ENCODE measurements around the gene SRRM3. TPM values are rescaled to one million over a fixed set of nuclear protein-coding genes. Genes with fewer than 3 reads are reported as not detected.

SRRM3 gene
- total RNA-seq, 1 donor from 2014 or later = 2.5 TPM

- Mint-ChIP-seq H3K4me1 (ENCODE audit: low read depth) (no peaks in the 10 kb centered on the region), H3K4me3 (ENCODE audit: low read depth) (no peak overlapping the region), H3K27ac (no peak overlapping the region), H3K27me3 (peaks cover 8% of the 10 kb centered on the region), H3K9me3 (ENCODE audit: low read depth) (no peaks in the 10 kb centered on the region), H3K36me3 (ENCODE audit: insufficient read depth) (no peaks in the 10 kb centered on the region)
- no peak for TF ChIP-seq CTCF (IDR thresholded peaks at IDR 0.05; ENCODE audit: unreplicated experiment)
- DNase-seq (ENCODE audit: low spot score, unreplicated experiment) = no peak
Observed at GRCh38 chr7:76191783-76192240, 9.9 kb upstream of the SRRM3 start.

GRCh38 chr7:76193466-76193865 is 8.2 kb upstream of the SRRM3 start:
- Mint-ChIP-seq H3K9me3 (ENCODE audit: low read depth) (no peaks in the 10 kb centered on the region), H3K27ac (no peak overlapping the region), H3K4me3 (ENCODE audit: low read depth) (no peak overlapping the region), H3K27me3 (peaks cover 11% of the 10 kb centered on the region), H3K4me1 (ENCODE audit: low read depth) (no peaks in the 10 kb centered on the region), H3K36me3 (ENCODE audit: insufficient read depth) (no peaks in the 10 kb centered on the region)
- no peak for DNase-seq (ENCODE audit: low spot score, unreplicated experiment)
- TF ChIP-seq CTCF (IDR thresholded peaks at IDR 0.05; ENCODE audit: unreplicated experiment) = no peak

GRCh38 chr7:76193883-76194282 is 7.8 kb upstream of the SRRM3 start:
- H3K9me3 Mint-ChIP-seq (ENCODE audit: low read depth) = no peaks in the 10 kb centered on the region
- no peak overlapping the region for H3K27ac Mint-ChIP-seq
- TF ChIP-seq CTCF (IDR thresholded peaks at IDR 0.05; ENCODE audit: unreplicated experiment) = no peak
- H3K36me3 Mint-ChIP-seq (ENCODE audit: insufficient read depth) = no peaks in the 10 kb centered on the region
- DNase-seq (ENCODE audit: low spot score, unreplicated experiment) = no peak
- H3K27me3 Mint-ChIP-seq = peaks cover 11% of the 10 kb centered on the region
- H3K4me1 Mint-ChIP-seq (ENCODE audit: low read depth) = no peaks in the 10 kb centered on the region
- H3K4me3 Mint-ChIP-seq (ENCODE audit: low read depth) = no peak overlapping the region

- Mint-ChIP-seq H3K27me3 (peaks cover 14% of the 10 kb centered on the region), H3K4me3 (ENCODE audit: low read depth) (no peak overlapping the region), H3K4me1 (ENCODE audit: low read depth) (no peaks in the 10 kb centered on the region), H3K9me3 (ENCODE audit: low read depth) (no peaks in the 10 kb centered on the region), H3K27ac (peak overlapping the region; percentile 41), H3K36me3 (ENCODE audit: insufficient read depth) (no peaks in the 10 kb centered on the region)
- TF ChIP-seq CTCF (IDR thresholded peaks at IDR 0.05; ENCODE audit: unreplicated experiment) = no peak
- no peak for DNase-seq (ENCODE audit: low spot score, unreplicated experiment)
Observed at GRCh38 chr7:76196786-76197185, 4.9 kb upstream of the SRRM3 start.

- DNase-seq (ENCODE audit: low spot score, unreplicated experiment) = no peak
- H3K27ac Mint-ChIP-seq = no peak overlapping the region
- no peak overlapping the region for H3K4me3 Mint-ChIP-seq (ENCODE audit: low read depth)
Observed at GRCh38 chr7:76198202-76198601, 3.5 kb upstream of the SRRM3 start.

More at GRCh38 chr7:76198202-76198601, 3.5 kb upstream of the SRRM3 start:
- TF ChIP-seq CTCF (IDR thresholded peaks at IDR 0.05; ENCODE audit: unreplicated experiment) = no peak
- no peaks in the 10 kb centered on the region for H3K36me3 Mint-ChIP-seq (ENCODE audit: insufficient read depth)
- H3K4me1 Mint-ChIP-seq (ENCODE audit: low read depth) = no peaks in the 10 kb centered on the region
- H3K27me3 Mint-ChIP-seq = peaks cover 20% of the 10 kb centered on the region
- H3K9me3 Mint-ChIP-seq (ENCODE audit: low read depth) = no peaks in the 10 kb centered on the region
